ENCODE results near the gene COX7A1.
A peak's percentile ranks its signal among the peaks of the same experiment; 100 is the strongest.
"Not testable (repeated sequence)": the region's sequence is repeated elsewhere in the genome, so short reads cannot be mapped to it uniquely, and the experiment has no call there.

COX7A1 gene

DNA sequence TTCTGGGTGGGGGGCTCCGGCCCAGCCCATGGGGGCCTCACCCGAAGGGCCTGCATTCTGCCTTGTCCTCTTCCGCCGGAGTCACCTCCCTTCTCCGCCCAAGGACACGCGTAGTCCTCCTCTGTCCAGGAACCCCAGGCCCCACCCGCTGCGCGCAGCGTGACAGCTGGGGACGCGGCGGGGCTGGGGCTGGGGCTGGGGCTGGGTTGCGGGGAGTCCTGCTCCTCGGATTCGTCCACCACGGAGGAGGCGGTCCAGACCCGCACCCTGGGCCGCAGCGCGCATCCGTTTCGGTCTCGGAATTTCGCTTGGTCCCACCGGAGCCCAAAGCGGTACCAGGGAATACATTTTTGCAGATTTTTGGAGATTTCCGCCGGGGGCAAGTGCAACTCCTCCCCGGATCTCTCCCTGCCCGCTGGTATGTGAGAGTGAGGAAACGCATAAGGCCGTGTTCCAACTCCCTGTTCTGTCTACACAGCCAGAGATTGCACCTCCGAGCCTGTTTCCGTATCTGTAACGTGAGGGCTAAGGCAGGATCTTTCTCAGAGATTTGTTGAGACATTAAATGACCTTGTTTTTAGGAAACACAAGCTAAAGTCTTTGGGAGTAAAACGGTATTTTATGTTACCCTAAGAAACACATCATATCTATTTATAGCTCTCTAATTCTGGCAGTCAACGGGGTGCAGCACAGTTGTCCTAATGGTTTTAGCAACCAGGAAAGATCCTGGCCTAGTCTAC lies at the start of gene COX7A1:
TSS of gene COX7A1 (minus strand) at position 96 of the 740 bp plus-strand sequence. CDS start at position 56, 40 bp downstream.
- DNase-seq = no peak

DNA sequence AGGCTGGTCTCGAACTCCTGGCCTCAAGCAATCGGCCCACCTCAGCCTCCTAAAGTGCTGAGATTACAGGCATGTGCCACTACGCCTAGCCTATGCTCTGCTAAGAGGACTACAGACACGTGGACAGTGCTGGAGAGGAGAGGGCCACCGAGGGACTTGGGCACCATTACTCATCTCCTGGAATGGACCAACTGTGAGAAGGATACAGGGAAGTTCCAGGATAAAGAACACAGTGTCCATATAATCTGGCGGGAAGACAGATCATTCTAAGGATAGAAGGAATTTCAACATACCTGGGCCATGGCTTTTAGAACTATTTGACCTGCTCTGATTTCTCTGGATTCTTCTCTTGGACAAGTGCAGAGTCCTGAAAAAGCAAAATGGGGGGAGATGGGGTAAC lies 49.4 kb upstream of the COX7A1 start:
- no peak for DNase-seq

- no peak for DNase-seq
Observed at GRCh38 chr19:36198119-36198518, 45.9 kb upstream of the COX7A1 start.

- no peak for DNase-seq
Observed at GRCh38 chr19:36196249-36196648, 44.0 kb upstream of the COX7A1 start.

DNA sequence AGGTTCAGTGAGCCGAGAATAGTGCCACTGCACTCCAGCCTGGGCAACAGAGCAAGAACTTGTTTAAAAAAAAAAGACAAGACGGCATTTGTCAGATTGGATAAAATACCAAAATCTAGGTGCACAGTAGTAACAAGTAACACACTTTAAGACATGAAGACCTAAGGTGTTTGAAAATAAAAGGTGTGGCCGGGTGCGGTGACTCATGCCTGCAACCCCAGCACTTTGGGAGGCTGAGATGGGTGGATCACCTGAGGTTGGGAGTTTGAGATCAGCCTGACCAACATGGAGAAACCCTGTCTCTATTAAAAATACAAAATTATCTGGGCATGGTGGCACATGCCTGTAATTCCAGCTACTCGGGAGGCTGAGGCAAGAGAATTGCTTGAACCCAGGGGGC lies 34.5 kb upstream of the COX7A1 start:
- not testable (repeated sequence) for DNase-seq

GRCh38 chr19:36183245-36183628 lies 31.0 kb upstream of the COX7A1 start:
- no peak for DNase-seq

DNA sequence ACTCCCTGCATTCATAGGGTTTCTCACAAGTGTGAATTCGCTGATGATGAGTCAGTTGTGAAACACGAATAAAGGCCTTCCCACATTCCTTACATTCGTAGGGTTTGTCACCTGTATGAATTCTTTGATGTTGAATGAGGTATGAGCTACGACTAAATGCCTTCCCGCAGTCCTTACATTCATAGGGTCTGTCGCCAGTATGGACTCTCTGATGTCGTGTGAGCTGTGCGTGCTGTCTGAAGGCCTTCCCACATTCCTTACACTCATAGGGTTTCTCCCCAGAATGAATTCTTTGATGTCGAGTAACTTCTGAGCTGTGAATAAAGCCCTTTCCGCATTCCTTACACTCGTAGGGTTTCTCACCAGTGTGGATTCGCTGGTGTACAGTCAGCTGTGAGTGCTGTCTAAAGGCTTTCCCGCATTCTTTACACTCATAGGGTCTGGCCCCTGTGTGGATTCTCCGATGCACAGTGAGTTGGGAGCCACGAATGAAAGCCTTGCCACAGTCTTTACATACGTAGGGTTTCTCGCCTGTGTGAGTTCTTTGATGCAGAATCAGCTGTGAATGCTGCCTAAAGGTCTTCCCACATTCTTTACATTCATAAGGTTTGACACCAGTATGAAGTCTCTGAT lies 30.5 kb upstream of the COX7A1 start:
- no peak for DNase-seq

DNA sequence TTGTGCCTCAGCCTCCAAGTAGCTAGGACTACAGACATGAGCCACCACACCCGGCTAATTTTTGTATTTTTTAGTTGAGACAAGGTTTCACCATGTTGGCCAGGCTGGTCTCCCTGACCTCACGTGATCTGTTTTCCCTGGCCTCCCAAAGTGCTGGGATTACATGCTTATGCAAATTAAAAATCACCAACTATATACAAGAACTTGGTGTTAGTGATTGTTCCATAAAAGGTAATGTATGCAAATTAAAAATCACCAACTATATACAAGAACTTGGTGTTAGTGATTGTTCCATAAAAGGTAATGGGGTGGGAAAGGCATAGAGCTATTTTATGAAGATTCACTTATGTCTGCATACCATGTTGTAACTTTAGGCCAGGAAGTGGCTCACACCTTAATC lies 26.8 kb upstream of the COX7A1 start:
- not testable (repeated sequence) for DNase-seq

GRCh38 chr19:36173846-36174245 lies 21.6 kb upstream of the COX7A1 start:
- DNase-seq = not testable (repeated sequence)

GRCh38 chr19:36172852-36173251 lies 20.6 kb upstream of the COX7A1 start:
- no peak for DNase-seq

- DNase-seq = peak; percentile 88
Observed at GRCh38 chr19:36169084-36169760, 17.0 kb upstream of the COX7A1 start.

DNA sequence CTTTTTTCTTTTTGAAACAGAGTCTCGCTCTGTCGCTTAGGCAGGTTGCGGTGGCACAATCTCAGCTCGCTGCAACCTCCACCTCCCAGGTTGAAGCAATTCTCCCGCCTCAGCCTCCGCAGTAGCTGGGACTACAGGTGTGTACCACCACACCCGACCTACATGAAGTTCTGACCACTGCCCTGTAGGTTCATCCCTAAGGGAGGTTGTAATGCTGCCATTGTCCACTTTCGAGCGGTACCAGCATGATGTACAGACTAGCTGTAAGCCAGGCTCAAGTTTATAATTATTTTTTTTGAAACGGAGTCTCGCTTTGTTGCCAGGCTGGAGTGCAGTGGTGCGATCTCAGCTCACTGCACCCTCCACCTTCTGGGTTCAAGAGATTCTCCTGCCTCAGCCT lies 11.6 kb upstream of the COX7A1 start:
- no peak for DNase-seq

GRCh38 chr19:36160821-36161596 lies 8.8 kb upstream of the COX7A1 start:
- no peak for DNase-seq

- DNase-seq = no peak
Observed at GRCh38 chr19:36153126-36153525, 879 bp upstream of the COX7A1 start.

- DNase-seq = no peak
Observed at GRCh38 chr19:36152019-36152351, 262 bp downstream of the COX7A1 start.

GRCh38 chr19:36151144-36152018 lies 866 bp downstream of the COX7A1 start:
- no peak for DNase-seq

DNA sequence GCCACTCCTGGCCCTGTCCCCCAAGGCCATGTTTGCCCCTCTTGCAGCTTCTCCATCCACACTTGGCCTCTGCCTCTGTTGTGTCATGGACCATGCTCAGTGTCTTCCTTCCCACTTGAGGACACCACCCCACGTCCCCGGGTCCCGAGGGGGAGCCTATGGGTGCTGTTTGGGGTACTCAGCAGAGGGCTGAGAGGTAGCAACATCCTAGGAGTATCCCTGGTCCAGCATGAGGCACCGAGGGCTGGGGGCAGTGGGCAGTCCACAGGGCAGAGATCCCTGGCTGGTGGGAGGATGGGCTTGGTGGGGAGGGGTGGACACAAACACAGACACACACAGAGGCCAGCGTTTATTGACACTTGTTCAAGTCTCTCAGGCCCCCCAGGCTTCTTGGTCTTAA lies 1.7 kb downstream of the COX7A1 start:
- no peak for DNase-seq

DNA sequence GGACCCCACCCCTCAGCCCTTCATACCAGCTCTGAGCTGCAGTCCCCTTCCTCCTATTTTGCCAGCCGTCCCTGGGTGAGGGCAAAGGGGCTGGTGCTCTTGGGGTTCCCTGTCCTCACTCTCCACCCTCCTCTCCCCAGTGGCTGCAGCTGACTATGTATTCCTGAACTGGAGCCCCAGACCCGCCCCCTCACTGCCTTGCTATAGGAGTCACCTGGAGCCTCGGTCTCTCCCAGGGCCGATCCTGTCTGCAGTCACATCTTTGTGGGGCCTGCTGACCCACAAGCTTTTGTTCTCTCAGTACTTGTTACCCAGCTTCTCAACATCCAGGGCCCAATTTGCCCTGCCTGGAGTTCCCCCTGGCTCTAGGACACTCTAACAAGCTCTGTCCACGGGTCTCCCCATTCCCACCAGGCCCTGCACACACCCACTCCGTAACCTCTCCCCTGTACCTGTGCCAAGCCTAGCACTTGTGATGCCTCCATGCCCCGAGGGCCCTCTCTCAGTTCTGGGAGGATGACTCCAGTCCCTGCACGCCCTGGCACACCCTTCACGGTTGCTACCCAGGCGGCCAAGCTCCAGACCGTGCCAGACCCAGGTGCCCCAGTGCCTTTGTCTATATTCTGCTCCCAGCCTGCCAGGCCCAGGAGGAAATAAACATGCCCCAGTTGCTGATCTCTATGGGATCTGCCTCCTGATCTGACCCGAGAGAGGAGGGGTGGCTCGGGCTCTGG lies 2.4 kb downstream of the COX7A1 start:
- peak; percentile 16 for DNase-seq

DNA sequence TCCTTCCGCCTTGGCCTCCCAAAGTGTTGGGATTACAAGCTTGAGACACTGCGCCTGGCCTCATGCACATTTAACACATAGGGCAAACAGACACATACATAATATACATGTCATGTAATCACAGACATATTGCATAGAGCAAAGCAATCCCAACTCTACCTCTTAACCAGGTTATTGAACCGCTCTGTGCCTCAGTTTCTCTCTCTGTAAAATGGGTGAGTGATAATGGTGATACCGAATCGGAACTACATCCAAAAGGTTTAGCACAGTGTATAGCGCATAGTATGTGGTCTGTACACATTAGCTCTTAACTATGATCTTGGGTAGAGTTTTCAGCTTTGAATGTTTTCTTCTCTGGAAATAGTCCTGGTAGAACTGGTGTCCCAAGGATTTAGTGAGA lies 7.6 kb downstream of the COX7A1 start:
- DNase-seq = no peak

GRCh38 chr19:36142496-36142895 lies 9.8 kb downstream of the COX7A1 start:
- no peak for DNase-seq

DNA sequence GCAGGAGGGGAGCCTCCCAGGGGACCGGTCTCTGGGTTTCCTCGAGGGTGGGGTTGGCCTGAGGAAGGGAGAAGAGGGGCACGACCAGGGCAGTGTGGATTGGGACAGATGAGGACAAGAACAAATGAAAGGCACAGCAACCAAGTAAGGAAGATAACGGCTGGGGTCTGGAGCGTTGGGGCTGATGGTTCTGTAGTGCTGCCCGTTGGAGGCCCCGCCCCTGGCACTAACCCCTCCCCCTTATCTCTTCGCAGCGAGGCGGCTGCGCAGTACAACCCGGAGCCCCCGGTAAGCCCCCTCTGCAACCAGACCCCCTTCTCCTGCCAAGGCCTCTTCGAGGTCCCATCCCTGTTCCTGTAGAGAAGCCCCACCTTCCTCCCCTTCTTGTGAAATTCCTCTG lies 10.2 kb downstream of the COX7A1 start:
- no peak for DNase-seq
